Measurements from ENCODE around the gene EEF2KMT.
"Not testable (repeated sequence)": the region's sequence is repeated elsewhere in the genome, so short reads cannot be mapped to it uniquely, and the experiment has no call there.

Gene EEF2KMT

DNA sequence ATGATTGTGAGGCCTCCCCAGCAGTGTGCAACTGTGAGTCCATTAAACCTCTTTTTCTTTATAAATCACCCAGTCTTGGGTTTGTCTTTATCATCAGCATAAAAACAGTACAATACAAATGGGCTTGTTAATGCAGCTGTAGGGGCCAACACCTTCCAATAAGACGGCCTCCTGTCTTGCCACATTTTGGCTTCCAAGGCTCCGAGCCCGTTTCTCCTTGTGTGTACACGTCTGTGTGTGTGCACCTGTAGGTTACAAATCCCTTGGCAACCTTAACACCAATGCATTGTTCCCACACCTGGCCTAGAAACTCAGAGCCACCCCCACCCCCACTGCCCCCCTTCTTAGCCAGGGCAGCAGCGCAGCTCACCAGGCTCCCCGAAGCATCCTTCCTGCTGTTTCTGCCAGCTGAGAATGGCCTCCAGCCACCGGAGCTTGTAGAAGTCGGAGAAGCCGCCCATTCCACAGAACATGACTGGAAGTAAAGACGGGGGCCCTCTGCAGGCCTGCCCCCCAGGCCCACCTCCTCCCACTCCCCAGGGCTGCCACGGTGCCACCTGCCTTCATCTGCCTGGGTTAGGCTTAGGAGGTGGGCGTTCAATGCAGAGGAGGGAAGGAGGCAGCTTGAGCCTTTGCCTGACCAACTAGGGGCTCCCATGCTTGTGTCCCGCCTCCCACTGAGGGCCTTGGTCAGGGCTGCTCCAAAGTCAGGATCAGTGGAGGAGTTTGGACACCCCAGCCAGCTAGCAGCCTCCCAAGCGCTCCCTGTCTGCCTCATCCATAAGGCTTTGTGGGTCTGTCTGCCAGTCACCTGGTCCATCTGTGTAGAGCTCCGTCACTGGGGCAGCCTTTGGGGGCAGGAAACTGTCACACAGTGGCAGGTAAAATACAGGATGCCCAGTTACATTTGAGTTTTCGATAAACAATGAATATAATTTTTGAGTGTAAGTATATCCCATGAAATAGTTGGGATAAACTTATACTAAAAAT lies 42.4 kb downstream of the EEF2KMT start:
- no peaks in the 10 kb centered on the region for H3K36me3 ChIP-seq (ENCODE audit: control insufficient read depth in 4 of 4, insufficient read depth in 4 of 4, low read length in 3 of 4)
- H3K27ac ChIP-seq (ENCODE audit: insufficient read depth in 1 of 2, low read depth in 1 of 2, low read length in 2 of 2, poor library complexity in 1 of 2, severe bottlenecking in 2 of 2), result no peak overlapping the region
- 97% methylated on average over 11 of the region's 16 CpGs for WGBS (ENCODE audit: insufficient coverage)
- no peak for DNase-seq
- no peaks in the 10 kb centered on the region for H3K27me3 ChIP-seq (replicated peaks in 2 of 5; ENCODE audit: control insufficient read depth in 4 of 5, insufficient read depth in 5 of 5, low read length in 4 of 5)
- POLR2A ChIA-PET, result no interaction called here
- peaks cover 0 to 3% (median 0%) of the 10 kb centered on the region in 5 experiments for H3K9me3 ChIP-seq (ENCODE audit: control extremely low read depth in 1 of 5, control insufficient read depth in 4 of 5, insufficient read depth in 2 of 5, low read depth in 1 of 5, low read length in 4 of 5)
- H3K4me3 ChIP-seq (ENCODE audit: control insufficient read depth in 1 of 7, extremely low read depth in 1 of 7, insufficient read depth in 4 of 7, low read depth in 2 of 7, low read length in 6 of 7), result no peak overlapping the region
- CTCF ChIA-PET, result interaction anchor here (0.5 to 7.2 kb wide), 6 partner anchors 10 to 994 kb away, joined by 3 to 41 read pairs (median 10); partner anchors contain the start of gene C16orf89
- peaks cover 0 to 5% (median under 1%) of the 10 kb centered on the region in 4 experiments for H3K4me1 ChIP-seq (ENCODE audit: control extremely low read depth in 1 of 4, control insufficient read depth in 4 of 4, insufficient read depth in 4 of 4, low read length in 3 of 4)

DNA sequence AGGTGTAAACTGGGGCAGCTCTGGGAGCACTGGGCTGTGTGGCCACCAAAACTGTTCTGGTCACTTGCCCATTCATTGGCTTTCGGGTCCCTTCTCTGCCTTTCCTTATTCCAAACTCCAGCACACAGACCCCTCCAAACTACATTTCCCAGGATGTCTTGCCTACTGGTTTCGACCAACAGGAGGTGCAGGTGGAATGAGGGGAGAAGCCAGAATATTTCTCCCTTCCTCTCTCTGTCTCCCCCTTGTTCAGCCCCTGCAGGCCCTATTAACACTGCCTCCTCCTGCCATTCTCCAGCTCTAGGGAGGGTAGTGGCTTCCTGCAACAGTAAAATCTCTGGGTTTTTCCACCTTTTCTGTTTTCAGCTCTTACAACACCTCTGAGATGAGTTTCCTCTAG lies 50.7 kb downstream of the EEF2KMT start:
- CTCF ChIA-PET, result interaction anchor here (1.8 kb wide), 1 partner anchor 13 kb away, joined by 4 read pairs; no protein-coding TSS in a partner anchor
- DNase-seq, result no peak
- Histone ChIP-seq H3K27me3 (replicated peaks in 2 of 5; ENCODE audit: control insufficient read depth in 4 of 5, insufficient read depth in 5 of 5, low read length in 4 of 5) (no peaks in the 10 kb centered on the region), H3K36me3 (ENCODE audit: control insufficient read depth in 4 of 4, insufficient read depth in 4 of 4, low read length in 3 of 4) (no peaks in the 10 kb centered on the region), H3K4me3 (ENCODE audit: control insufficient read depth in 1 of 7, extremely low read depth in 1 of 7, insufficient read depth in 4 of 7, low read depth in 2 of 7, low read length in 6 of 7) (no peak overlapping the region), H3K4me1 (ENCODE audit: control extremely low read depth in 1 of 4, control insufficient read depth in 4 of 4, insufficient read depth in 4 of 4, low read length in 3 of 4) (no peaks in the 10 kb centered on the region), H3K27ac (ENCODE audit: insufficient read depth in 1 of 2, low read depth in 1 of 2, low read length in 2 of 2, poor library complexity in 1 of 2, severe bottlenecking in 2 of 2) (no peak overlapping the region), H3K9me3 (ENCODE audit: control extremely low read depth in 1 of 5, control insufficient read depth in 4 of 5, insufficient read depth in 2 of 5, low read depth in 1 of 5, low read length in 4 of 5) (peaks cover 0 to 8% (median 3%) of the 10 kb centered on the region in 5 experiments)
- POLR2A ChIA-PET, result no interaction called here
- WGBS (ENCODE audit: insufficient coverage), result 100% methylated on average over 2 of the region's 2 CpGs

- no peaks in the 10 kb centered on the region for H3K4me1 ChIP-seq (ENCODE audit: control extremely low read depth in 1 of 4, control insufficient read depth in 4 of 4, insufficient read depth in 4 of 4, low read length in 3 of 4)
- H3K9me3 ChIP-seq (ENCODE audit: control extremely low read depth in 1 of 5, control insufficient read depth in 4 of 5, insufficient read depth in 2 of 5, low read depth in 1 of 5, low read length in 4 of 5), result peaks cover 0 to 8% (median 0%) of the 10 kb centered on the region in 5 experiments
- WGBS (ENCODE audit: insufficient coverage), result 95% methylated on average over 7 of the region's 10 CpGs
- DNase-seq, result no peak
- no peaks in the 10 kb centered on the region for H3K36me3 ChIP-seq (ENCODE audit: control insufficient read depth in 4 of 4, insufficient read depth in 4 of 4, low read length in 3 of 4)
- ChIA-PET POLR2A (interaction anchor here (0.5 kb wide), 1 partner anchor 177 kb away, joined by 10 read pairs; no protein-coding TSS in a partner anchor), CTCF (interaction anchor here (1.4 to 3.2 kb wide), 2 partner anchors 10 to 28 kb away, joined by 4 to 11 read pairs; no protein-coding TSS in a partner anchor)
- no peak overlapping the region for H3K4me3 ChIP-seq (ENCODE audit: control insufficient read depth in 1 of 7, extremely low read depth in 1 of 7, insufficient read depth in 4 of 7, low read depth in 2 of 7, low read length in 6 of 7)
- no peak overlapping the region for H3K27ac ChIP-seq (ENCODE audit: insufficient read depth in 1 of 2, low read depth in 1 of 2, low read length in 2 of 2, poor library complexity in 1 of 2, severe bottlenecking in 2 of 2)
- H3K27me3 ChIP-seq (replicated peaks in 2 of 5; ENCODE audit: control insufficient read depth in 4 of 5, insufficient read depth in 5 of 5, low read length in 4 of 5), result peaks cover 0 to 2% (median 0%) of the 10 kb centered on the region in 5 experiments
Measured at GRCh38 chr16:5045499-5046115, 52.0 kb downstream of the EEF2KMT start.

DNA sequence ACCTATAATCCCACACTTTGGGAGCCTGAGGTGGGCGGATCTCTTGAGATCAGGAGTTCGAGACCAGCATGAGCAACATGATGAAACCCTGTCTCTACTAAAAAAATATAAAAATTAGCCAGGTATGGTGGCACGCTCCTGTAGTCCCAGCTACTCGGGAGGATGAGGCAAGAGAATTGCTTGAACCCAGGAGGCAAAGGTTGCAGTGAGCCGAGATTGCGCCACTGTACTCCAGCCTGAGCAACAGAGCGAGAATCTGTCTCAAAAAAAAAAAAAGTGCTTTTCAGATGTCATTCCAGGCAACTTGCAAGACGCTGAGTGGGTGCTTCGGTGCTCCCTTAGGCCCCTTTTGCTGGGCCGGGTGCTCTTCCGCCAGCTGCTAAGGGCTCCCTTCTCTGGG lies 53.0 kb downstream of the EEF2KMT start:
- 96% methylated on average over 8 of the region's 11 CpGs for WGBS (ENCODE audit: insufficient coverage)
- H3K36me3 ChIP-seq (ENCODE audit: control insufficient read depth in 4 of 4, insufficient read depth in 4 of 4, low read length in 3 of 4); DNase-seq; POLR2A ChIA-PET; H3K27me3 ChIP-seq (replicated peaks in 2 of 5; ENCODE audit: control insufficient read depth in 4 of 5, insufficient read depth in 5 of 5, low read length in 4 of 5); H3K27ac ChIP-seq (ENCODE audit: insufficient read depth in 1 of 2, low read depth in 1 of 2, low read length in 2 of 2, poor library complexity in 1 of 2, severe bottlenecking in 2 of 2); H3K9me3 ChIP-seq (ENCODE audit: control extremely low read depth in 1 of 5, control insufficient read depth in 4 of 5, insufficient read depth in 2 of 5, low read depth in 1 of 5, low read length in 4 of 5); H3K4me3 ChIP-seq (ENCODE audit: control insufficient read depth in 1 of 7, extremely low read depth in 1 of 7, insufficient read depth in 4 of 7, low read depth in 2 of 7, low read length in 6 of 7); H3K4me1 ChIP-seq (ENCODE audit: control extremely low read depth in 1 of 4, control insufficient read depth in 4 of 4, insufficient read depth in 4 of 4, low read length in 3 of 4): not testable (repeated sequence)
- CTCF ChIA-PET, result interaction anchor here (1.4 to 3.2 kb wide), 2 partner anchors 12 to 27 kb away, joined by 4 to 11 read pairs; no protein-coding TSS in a partner anchor

DNA sequence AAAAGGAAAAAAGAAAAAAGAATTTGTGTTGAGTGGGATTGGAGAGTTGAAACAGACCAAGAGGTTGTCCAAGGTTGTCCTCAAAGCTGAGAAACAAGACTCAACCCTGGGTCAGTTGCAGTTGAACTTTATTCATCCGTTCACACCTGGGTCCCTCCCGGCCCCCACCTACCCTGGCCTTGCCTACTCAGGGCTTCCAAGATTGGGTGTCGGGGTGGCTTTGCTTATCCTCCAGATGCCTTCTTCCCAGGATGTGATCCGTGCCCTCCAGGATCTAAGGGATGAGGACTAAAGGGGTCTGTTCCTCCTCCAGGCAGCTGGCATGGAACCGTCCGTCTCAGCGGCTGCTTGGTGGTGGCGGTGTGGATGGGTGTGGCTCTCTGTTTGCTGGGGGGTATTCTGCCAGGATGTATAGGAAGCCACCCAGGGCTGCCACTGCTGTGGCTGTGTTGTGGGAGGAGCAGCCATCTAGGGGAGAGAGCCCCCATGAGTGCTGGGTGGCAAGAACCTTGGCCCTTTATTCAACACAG lies 53.5 kb downstream of the EEF2KMT start:
- ChIA-PET POLR2A (no interaction called here), CTCF (interaction anchor here (1.1 to 3.2 kb wide), 2 partner anchors 12 to 15 kb away, joined by 4 to 11 read pairs; no protein-coding TSS in a partner anchor)
- 98% methylated on average over 4 of the region's 8 CpGs for WGBS (ENCODE audit: insufficient coverage)
- Histone ChIP-seq H3K36me3 (ENCODE audit: control insufficient read depth in 4 of 4, insufficient read depth in 4 of 4, low read length in 3 of 4) (no peaks in the 10 kb centered on the region), H3K27me3 (replicated peaks in 2 of 5; ENCODE audit: control insufficient read depth in 4 of 5, insufficient read depth in 5 of 5, low read length in 4 of 5) (peaks cover 0 to 2% (median 0%) of the 10 kb centered on the region in 5 experiments), H3K27ac (ENCODE audit: insufficient read depth in 1 of 2, low read depth in 1 of 2, low read length in 2 of 2, poor library complexity in 1 of 2, severe bottlenecking in 2 of 2) (no peak overlapping the region), H3K4me3 (ENCODE audit: control insufficient read depth in 1 of 7, extremely low read depth in 1 of 7, insufficient read depth in 4 of 7, low read depth in 2 of 7, low read length in 6 of 7) (no peak overlapping the region), H3K4me1 (ENCODE audit: control extremely low read depth in 1 of 4, control insufficient read depth in 4 of 4, insufficient read depth in 4 of 4, low read length in 3 of 4) (no peaks in the 10 kb centered on the region), H3K9me3 (ENCODE audit: control extremely low read depth in 1 of 5, control insufficient read depth in 4 of 5, insufficient read depth in 2 of 5, low read depth in 1 of 5, low read length in 4 of 5) (peaks cover 0 to 8% (median 0%) of the 10 kb centered on the region in 5 experiments)
- no peak for DNase-seq

DNA sequence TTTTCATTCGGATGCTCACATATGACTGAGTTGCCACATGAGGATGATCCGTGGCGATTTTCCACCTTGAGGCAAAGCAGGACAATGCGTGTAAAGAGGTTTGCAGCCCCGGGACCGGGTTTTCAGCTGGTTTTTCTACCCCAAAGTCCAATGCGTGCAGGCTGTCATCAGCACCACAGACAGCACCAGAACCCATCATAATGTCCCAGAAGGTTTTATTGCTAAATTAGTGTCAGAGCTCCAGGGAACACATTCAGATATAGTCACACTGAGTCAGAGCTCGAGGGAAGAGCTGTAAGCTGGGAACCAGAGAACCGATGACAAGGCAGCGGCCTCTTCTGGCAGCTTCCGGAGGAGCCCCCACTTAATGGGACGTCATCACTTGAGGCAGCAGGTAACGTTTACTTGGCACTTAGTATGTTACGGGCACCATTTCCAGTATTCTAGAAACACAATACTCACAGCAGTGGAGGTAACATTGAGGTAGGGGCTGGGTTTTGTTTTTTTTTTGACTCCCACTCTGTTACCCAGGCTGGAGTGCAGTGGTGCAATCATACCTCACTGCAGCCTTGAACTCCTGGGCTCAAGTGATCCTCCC lies 54.9 kb downstream of the EEF2KMT start:
- Histone ChIP-seq H3K4me3 (ENCODE audit: control insufficient read depth in 1 of 7, extremely low read depth in 1 of 7, insufficient read depth in 4 of 7, low read depth in 2 of 7, low read length in 6 of 7) (no peak overlapping the region), H3K27me3 (replicated peaks in 2 of 5; ENCODE audit: control insufficient read depth in 4 of 5, insufficient read depth in 5 of 5, low read length in 4 of 5) (peaks cover 0 to 2% (median 0%) of the 10 kb centered on the region in 5 experiments), H3K4me1 (ENCODE audit: control extremely low read depth in 1 of 4, control insufficient read depth in 4 of 4, insufficient read depth in 4 of 4, low read length in 3 of 4) (no peaks in the 10 kb centered on the region), H3K36me3 (ENCODE audit: control insufficient read depth in 4 of 4, insufficient read depth in 4 of 4, low read length in 3 of 4) (no peaks in the 10 kb centered on the region), H3K27ac (ENCODE audit: insufficient read depth in 1 of 2, low read depth in 1 of 2, low read length in 2 of 2, poor library complexity in 1 of 2, severe bottlenecking in 2 of 2) (no peak overlapping the region), H3K9me3 (ENCODE audit: control extremely low read depth in 1 of 5, control insufficient read depth in 4 of 5, insufficient read depth in 2 of 5, low read depth in 1 of 5, low read length in 4 of 5) (peaks cover 0 to 3% (median 0%) of the 10 kb centered on the region in 5 experiments)
- CTCF ChIA-PET, result no interaction called here
- POLR2A ChIA-PET, result no interaction called here
- WGBS (ENCODE audit: insufficient coverage), result 80% methylated on average over 9 of the region's 14 CpGs
- no peak for DNase-seq

All from common myeloid progenitor, CD34-positive (primary cell).